ENCODE measurements around the gene SELE. TPM values are rescaled to one million over a fixed set of nuclear protein-coding genes. Genes with fewer than 3 reads are reported as not detected.

SELE gene
- polyA plus RNA-seq, 2 donors: 0.25 to 0.57 TPM

DNA sequence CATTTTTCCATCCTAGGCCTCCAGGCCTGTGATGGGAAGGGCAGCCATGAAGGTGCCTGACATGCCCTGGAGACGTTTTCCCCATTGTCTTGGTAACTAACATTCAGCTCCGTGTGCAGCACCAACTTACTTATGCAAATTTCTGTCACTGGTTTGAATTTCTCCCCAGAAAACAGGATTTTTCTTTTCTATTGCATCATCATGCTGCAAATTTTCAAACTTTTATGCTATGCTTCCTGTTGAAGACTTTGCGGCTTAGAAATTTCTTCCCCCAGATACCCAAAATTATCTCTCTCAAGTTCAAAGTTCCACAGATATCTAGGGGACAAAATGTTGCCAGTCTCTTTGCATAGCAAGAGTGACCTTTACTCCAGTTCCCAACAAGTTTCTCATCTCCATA is 25.2 kb upstream of the SELE start:
- WGBS, 2 donors: 75 to 82% methylated on average over 3 of the region's 3 CpGs
- Histone ChIP-seq H3K36me3 (ENCODE audit: control insufficient read depth in 2 of 2, insufficient read depth in 2 of 2, low read length in 1 of 2) (no peaks in the 10 kb centered on the region), H3K9me3 (ENCODE audit: control insufficient read depth in 2 of 2, insufficient read depth in 1 of 2, low read depth in 1 of 2, low read length in 1 of 2) (no peaks in the 10 kb centered on the region), H3K4me1 (ENCODE audit: control insufficient read depth in 2 of 2, insufficient read depth in 2 of 2, low read length in 1 of 2) (no peaks in the 10 kb centered on the region), H3K27ac (ENCODE audit: low read depth in 2 of 2, low read length in 1 of 2) (no peak overlapping the region), H3K27me3 (ENCODE audit: control insufficient read depth in 1 of 2, insufficient read depth in 2 of 2, low read length in 2 of 2) (no peaks in the 10 kb centered on the region), H3K4me3 (ENCODE audit: low read depth in 1 of 2, low read length in 2 of 2) (no peak overlapping the region)

DNA sequence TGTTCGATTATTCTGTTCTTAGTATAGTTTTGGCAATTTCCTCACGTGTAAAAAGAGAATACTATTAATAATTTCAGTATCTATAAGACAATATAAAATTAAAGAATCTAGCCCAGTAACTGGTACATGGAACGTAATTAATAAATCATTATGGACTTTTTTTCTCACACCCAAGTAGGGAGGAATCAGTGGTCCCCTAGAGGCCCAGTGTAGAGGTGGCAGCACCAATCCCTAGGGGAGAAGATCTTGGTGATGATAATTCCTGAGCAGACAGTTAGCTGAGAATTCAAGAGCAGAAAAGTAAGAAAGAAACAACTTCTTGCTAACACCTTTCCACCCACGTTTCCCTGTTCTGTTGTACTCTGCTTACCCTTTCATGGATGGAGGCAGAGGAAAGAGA is 19.7 kb upstream of the SELE start:
- Histone ChIP-seq H3K27ac (ENCODE audit: low read depth in 2 of 2, low read length in 1 of 2) (no peak overlapping the region), H3K36me3 (ENCODE audit: control insufficient read depth in 2 of 2, insufficient read depth in 2 of 2, low read length in 1 of 2) (no peaks in the 10 kb centered on the region), H3K9me3 (ENCODE audit: control insufficient read depth in 2 of 2, insufficient read depth in 1 of 2, low read depth in 1 of 2, low read length in 1 of 2) (no peaks in the 10 kb centered on the region), H3K4me1 (ENCODE audit: control insufficient read depth in 2 of 2, insufficient read depth in 2 of 2, low read length in 1 of 2) (no peaks in the 10 kb centered on the region), H3K27me3 (ENCODE audit: control insufficient read depth in 1 of 2, insufficient read depth in 2 of 2, low read length in 2 of 2) (no peaks in the 10 kb centered on the region), H3K4me3 (ENCODE audit: low read depth in 1 of 2, low read length in 2 of 2) (no peak overlapping the region)
- WGBS, 2 donors: 64 to 67% methylated on average over 4 of the region's 4 CpGs

DNA sequence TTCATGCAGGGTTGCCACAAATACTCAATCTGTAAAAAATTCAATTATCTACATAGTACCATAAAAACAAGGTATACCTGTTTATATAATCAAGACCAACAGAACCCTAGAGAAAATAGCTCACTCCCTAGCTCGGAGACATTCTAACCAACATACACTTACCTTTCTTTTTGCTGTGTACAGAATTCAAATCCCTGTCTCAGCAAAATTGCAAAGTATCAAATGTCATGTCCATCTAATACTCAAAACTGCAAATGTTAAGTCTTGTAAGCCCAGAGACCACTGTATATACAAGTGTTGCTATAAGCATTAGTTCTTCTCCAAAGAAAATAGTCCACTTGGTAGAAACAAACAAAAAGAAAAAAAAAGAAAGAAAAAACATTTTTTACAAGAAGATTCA is 16.2 kb upstream of the SELE start:
- Histone ChIP-seq H3K27ac (ENCODE audit: low read depth in 2 of 2, low read length in 1 of 2) (no peak overlapping the region), H3K4me3 (ENCODE audit: low read depth in 1 of 2, low read length in 2 of 2) (no peak overlapping the region), H3K27me3 (ENCODE audit: control insufficient read depth in 1 of 2, insufficient read depth in 2 of 2, low read length in 2 of 2) (peaks cover 0 to 2% of the 10 kb centered on the region in 2 donors), H3K36me3 (ENCODE audit: control insufficient read depth in 2 of 2, insufficient read depth in 2 of 2, low read length in 1 of 2) (no peaks in the 10 kb centered on the region), H3K9me3 (ENCODE audit: control insufficient read depth in 2 of 2, insufficient read depth in 1 of 2, low read depth in 1 of 2, low read length in 1 of 2) (no peaks in the 10 kb centered on the region), H3K4me1 (ENCODE audit: control insufficient read depth in 2 of 2, insufficient read depth in 2 of 2, low read length in 1 of 2) (no peaks in the 10 kb centered on the region)
- WGBS, 2 donors: 69 to 75% methylated on average over 1 of the region's 1 CpG

DNA sequence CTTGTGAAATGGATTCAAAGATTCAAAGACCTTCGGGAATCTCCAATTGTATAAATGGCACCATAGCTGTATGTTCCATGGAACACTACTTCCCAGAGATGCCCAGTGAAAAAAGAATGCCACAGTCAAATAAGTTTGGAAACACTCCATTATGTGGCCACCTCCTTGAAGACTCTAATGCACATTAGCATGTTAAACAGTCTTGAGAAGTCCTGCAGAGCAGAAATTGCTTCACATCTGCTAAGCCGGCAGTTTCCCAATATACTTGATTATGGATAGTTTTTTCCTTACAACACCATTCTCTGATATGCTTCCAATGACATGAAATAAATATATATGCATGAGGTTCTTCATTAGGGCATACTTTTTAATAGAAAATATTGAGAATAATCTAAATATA is 12.7 kb upstream of the SELE start:
- H3K9me3 ChIP-seq (ENCODE audit: control insufficient read depth in 2 of 2, insufficient read depth in 1 of 2, low read depth in 1 of 2, low read length in 1 of 2): no peaks in the 10 kb centered on the region
- no peaks in the 10 kb centered on the region for H3K4me1 ChIP-seq (ENCODE audit: control insufficient read depth in 2 of 2, insufficient read depth in 2 of 2, low read length in 1 of 2)
- no peak overlapping the region for H3K27ac ChIP-seq (ENCODE audit: low read depth in 2 of 2, low read length in 1 of 2)
- peaks cover 0 to 3% of the 10 kb centered on the region in 2 donors for H3K27me3 ChIP-seq (ENCODE audit: control insufficient read depth in 1 of 2, insufficient read depth in 2 of 2, low read length in 2 of 2)
- 91 to 92% methylated on average over 2 of the region's 2 CpGs for WGBS, 2 donors
- H3K4me3 ChIP-seq (ENCODE audit: low read depth in 1 of 2, low read length in 2 of 2): no peak overlapping the region
- no peaks in the 10 kb centered on the region for H3K36me3 ChIP-seq (ENCODE audit: control insufficient read depth in 2 of 2, insufficient read depth in 2 of 2, low read length in 1 of 2)

DNA sequence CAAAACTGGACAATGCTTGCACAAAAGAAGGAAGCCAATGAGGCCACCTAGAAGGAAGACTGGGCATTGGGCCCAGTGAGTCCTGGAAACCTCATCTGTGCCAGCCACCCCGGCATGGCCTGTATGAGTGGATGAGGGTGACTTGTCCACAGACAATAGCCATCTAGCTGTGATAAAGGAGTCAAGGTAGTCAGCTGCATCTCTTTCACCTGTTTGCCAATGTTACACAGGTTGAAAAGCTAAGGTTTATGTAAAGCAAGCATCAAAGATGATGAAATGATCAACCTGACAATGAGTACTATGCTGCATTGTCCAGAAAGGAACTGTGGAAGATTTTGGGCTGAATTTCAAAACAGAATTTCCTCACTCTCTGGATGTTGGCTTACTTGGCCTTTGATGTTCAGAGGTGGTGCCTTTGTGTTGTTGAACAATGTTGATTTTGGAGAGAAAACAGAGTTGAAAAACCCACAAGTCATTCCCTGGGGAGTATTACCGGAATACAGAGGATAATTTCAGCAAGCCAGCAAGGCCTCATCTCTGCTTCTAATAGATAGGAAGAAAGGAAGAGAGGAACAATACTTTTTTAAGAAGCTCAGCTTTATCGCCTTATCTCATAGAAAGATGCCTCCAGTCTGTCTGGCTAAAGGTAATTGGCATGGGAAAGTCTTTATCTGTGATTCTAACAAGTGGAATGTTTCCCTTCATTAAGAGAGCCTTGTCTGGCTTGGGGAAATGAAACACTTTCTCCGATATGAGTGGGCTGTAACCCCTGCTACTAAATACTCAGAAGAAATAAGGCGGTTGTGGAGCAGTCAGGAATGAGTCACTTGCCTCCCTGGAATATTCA is 11.4 kb upstream of the SELE start:
- 52 to 57% methylated on average over 5 of the region's 5 CpGs for WGBS, 2 donors
- H3K27me3 ChIP-seq (ENCODE audit: control insufficient read depth in 1 of 2, insufficient read depth in 2 of 2, low read length in 2 of 2): peaks cover 0 to 4% of the 10 kb centered on the region in 2 donors
- no peaks in the 10 kb centered on the region for H3K9me3 ChIP-seq (ENCODE audit: control insufficient read depth in 2 of 2, insufficient read depth in 1 of 2, low read depth in 1 of 2, low read length in 1 of 2)
- no peaks in the 10 kb centered on the region for H3K4me1 ChIP-seq (ENCODE audit: control insufficient read depth in 2 of 2, insufficient read depth in 2 of 2, low read length in 1 of 2)
- H3K4me3 ChIP-seq (ENCODE audit: low read depth in 1 of 2, low read length in 2 of 2): no peak overlapping the region
- no peak overlapping the region for H3K27ac ChIP-seq (ENCODE audit: low read depth in 2 of 2, low read length in 1 of 2)
- no peaks in the 10 kb centered on the region for H3K36me3 ChIP-seq (ENCODE audit: control insufficient read depth in 2 of 2, insufficient read depth in 2 of 2, low read length in 1 of 2)

DNA sequence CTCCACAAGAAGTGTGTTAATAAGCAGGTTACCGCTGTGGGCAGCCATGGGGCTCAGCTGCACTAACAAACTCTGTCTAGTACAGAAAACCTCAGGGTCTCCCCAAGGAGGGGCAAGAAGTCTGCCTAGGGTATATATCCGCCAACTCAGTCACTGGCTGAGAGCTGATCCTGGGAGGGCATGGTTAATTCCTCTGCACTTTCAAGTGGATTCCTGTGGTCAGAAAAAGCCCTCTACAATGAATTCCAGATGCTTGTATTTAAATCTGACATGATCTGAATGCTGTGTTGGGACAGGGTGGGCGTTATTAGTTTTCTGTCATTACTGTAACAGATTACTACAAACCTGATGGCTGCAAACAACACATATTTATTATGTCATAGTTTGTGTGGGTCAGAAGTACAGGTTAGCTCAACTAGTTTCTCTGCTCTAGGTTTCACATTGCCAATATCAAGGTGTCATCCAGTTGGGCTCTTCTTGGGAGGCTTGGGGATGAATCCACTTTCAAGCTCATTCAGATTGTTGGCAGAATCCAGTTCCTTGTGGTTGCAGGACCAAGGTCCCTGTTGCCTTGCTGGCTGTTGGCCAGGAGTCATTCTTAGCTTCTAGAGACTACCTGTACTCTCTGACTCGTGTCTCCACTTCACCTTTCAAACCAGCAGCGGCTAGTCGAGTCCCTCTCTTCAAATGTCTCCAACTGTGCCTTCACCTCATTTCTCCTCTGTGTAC is 8.0 kb upstream of the SELE start:
- H3K4me3 ChIP-seq (ENCODE audit: low read depth in 1 of 2, low read length in 2 of 2): no peak overlapping the region
- H3K27me3 ChIP-seq (ENCODE audit: control insufficient read depth in 1 of 2, insufficient read depth in 2 of 2, low read length in 2 of 2): peaks cover 0 to 5% of the 10 kb centered on the region in 2 donors
- 80 to 88% methylated on average over 6 of the region's 6 CpGs for WGBS, 2 donors
- no peaks in the 10 kb centered on the region for H3K36me3 ChIP-seq (ENCODE audit: control insufficient read depth in 2 of 2, insufficient read depth in 2 of 2, low read length in 1 of 2)
- H3K9me3 ChIP-seq (ENCODE audit: control insufficient read depth in 2 of 2, insufficient read depth in 1 of 2, low read depth in 1 of 2, low read length in 1 of 2): no peaks in the 10 kb centered on the region
- H3K4me1 ChIP-seq (ENCODE audit: control insufficient read depth in 2 of 2, insufficient read depth in 2 of 2, low read length in 1 of 2): no peaks in the 10 kb centered on the region
- no peak overlapping the region for H3K27ac ChIP-seq (ENCODE audit: low read depth in 2 of 2, low read length in 1 of 2)

DNA sequence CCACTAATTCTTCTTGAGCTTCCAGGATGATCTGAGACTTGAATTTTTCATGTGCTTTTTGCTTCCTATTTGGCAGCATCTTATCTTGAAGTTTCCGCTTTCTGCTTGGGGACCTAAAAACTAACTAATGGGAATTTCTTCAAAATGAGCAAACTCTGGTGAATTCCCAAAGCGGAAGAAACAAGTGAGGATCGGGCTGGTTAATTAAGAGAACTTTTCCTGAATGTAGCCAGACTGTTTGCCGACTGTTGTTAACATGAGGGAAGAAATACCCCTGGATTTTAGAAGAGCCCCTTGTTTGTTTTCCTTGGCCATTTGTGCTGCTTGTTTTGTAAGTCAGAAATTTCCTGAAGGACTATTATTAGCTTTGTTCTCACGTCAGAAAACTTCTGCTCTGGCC is 6.1 kb upstream of the SELE start:
- Histone ChIP-seq H3K36me3 (ENCODE audit: control insufficient read depth in 2 of 2, insufficient read depth in 2 of 2, low read length in 1 of 2) (no peaks in the 10 kb centered on the region), H3K4me3 (ENCODE audit: low read depth in 1 of 2, low read length in 2 of 2) (no peak overlapping the region), H3K4me1 (ENCODE audit: control insufficient read depth in 2 of 2, insufficient read depth in 2 of 2, low read length in 1 of 2) (no peaks in the 10 kb centered on the region), H3K9me3 (ENCODE audit: control insufficient read depth in 2 of 2, insufficient read depth in 1 of 2, low read depth in 1 of 2, low read length in 1 of 2) (no peaks in the 10 kb centered on the region), H3K27me3 (ENCODE audit: control insufficient read depth in 1 of 2, insufficient read depth in 2 of 2, low read length in 2 of 2) (peaks cover 0 to 5% of the 10 kb centered on the region in 2 donors), H3K27ac (ENCODE audit: low read depth in 2 of 2, low read length in 1 of 2) (no peak overlapping the region)
- WGBS, 2 donors: 41 to 51% methylated on average over 5 of the region's 5 CpGs

DNA sequence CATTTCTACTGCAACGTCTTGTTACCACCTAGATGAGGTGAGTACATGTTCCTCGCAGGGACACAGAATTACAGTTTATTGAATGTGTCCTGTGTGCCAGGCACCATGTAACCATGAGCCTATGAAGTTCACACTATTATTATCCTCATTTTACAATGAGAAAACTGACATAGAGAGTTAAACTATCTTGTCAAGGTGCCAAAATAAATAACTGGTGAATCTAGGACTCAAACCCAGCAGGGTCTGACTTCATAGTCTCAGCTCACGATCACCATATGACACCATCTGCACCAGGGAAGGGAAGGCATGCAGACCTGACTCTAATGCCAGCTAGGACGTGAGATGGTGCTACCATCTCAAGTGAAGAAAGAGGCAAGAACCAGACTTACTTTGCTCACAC is 2.4 kb downstream of the SELE start:
- H3K27me3 ChIP-seq (ENCODE audit: control insufficient read depth in 1 of 2, insufficient read depth in 2 of 2, low read length in 2 of 2): no peaks in the 10 kb centered on the region
- no peaks in the 10 kb centered on the region for H3K4me1 ChIP-seq (ENCODE audit: control insufficient read depth in 2 of 2, insufficient read depth in 2 of 2, low read length in 1 of 2)
- H3K9me3 ChIP-seq (ENCODE audit: control insufficient read depth in 2 of 2, insufficient read depth in 1 of 2, low read depth in 1 of 2, low read length in 1 of 2): peaks cover 0 to 2% of the 10 kb centered on the region in 2 donors
- no peak overlapping the region for H3K4me3 ChIP-seq (ENCODE audit: low read depth in 1 of 2, low read length in 2 of 2)
- H3K36me3 ChIP-seq (ENCODE audit: control insufficient read depth in 2 of 2, insufficient read depth in 2 of 2, low read length in 1 of 2): no peaks in the 10 kb centered on the region
- 58 to 64% methylated on average over 4 of the region's 4 CpGs for WGBS, 2 donors
- no peak overlapping the region for H3K27ac ChIP-seq (ENCODE audit: low read depth in 2 of 2, low read length in 1 of 2)

DNA sequence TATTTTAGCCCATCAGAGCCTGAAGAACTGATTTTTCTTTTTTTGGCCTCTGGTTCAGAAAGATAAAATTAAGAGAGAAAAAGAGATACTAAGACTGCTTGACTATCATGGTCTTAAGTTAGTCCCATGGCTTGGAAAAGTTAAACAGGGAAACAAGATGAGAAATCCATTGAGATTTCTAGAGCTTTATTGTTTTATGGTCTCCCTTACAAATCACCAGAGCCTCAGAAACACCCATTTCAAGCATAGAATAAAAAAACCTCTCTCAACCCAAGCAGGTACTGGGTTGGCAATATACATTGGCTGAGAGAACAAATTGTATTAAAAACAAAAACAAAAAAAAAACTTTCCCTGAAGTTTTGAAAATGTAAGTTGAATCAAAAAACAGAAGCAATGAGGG is 3.9 kb downstream of the SELE start:
- H3K4me1 ChIP-seq (ENCODE audit: control insufficient read depth in 2 of 2, insufficient read depth in 2 of 2, low read length in 1 of 2): no peaks in the 10 kb centered on the region
- no peak overlapping the region for H3K27ac ChIP-seq (ENCODE audit: low read depth in 2 of 2, low read length in 1 of 2)
- H3K9me3 ChIP-seq (ENCODE audit: control insufficient read depth in 2 of 2, insufficient read depth in 1 of 2, low read depth in 1 of 2, low read length in 1 of 2): peaks cover 0 to 2% of the 10 kb centered on the region in 2 donors
- no peak overlapping the region for H3K4me3 ChIP-seq (ENCODE audit: low read depth in 1 of 2, low read length in 2 of 2)
- no peaks in the 10 kb centered on the region for H3K36me3 ChIP-seq (ENCODE audit: control insufficient read depth in 2 of 2, insufficient read depth in 2 of 2, low read length in 1 of 2)
- no peaks in the 10 kb centered on the region for H3K27me3 ChIP-seq (ENCODE audit: control insufficient read depth in 1 of 2, insufficient read depth in 2 of 2, low read length in 2 of 2)
